Psoas muscle (tissue), 8 donors: Measurements from ENCODE around the gene RBMS3. TPM values are rescaled to one million over a fixed set of nuclear protein-coding genes. Genes with fewer than 3 reads are reported as not detected.

Experiments used
- ATAC-seq, 4 donors: fragments of 200-7000 bp; cut with Tn5 transposase; one replicate each; pipeline ENCODE4 v1.9.1; 2020; ENCODE audit warnings: moderate library complexity in 3 of 4, mild to moderate bottlenecking in 2 of 4
- DNase-seq, 2 donors: peaks; one replicate each; pipeline ENCODE4 v3.0.0-alpha.2; 2020
- H3K27ac ChIP-seq: fragments of 200-600 bp; one replicate; pipeline ENCODE4 v1.8.0; 2022
- H3K27me3 ChIP-seq, 3 donors: fragments of 200-600 bp in 1 of 3; one replicate each; pipeline versions ENCODE4 v1.6.1 to v1.8.0; 2013 to 2022; ENCODE audit warnings: low read length in 2 of 3, mild to moderate bottlenecking in 2 of 3, moderate library complexity in 1 of 3; ENCODE audit not compliant: insufficient read depth in 3 of 3
- H3K36me3 ChIP-seq, 2 donors: fragments of 200-600 bp in 1 of 2; one replicate each; pipeline versions ENCODE4 v1.6.1 to v1.8.0; 2013 to 2022; ENCODE audit warnings: low read depth in 1 of 2, mild to moderate bottlenecking in 1 of 2, moderate library complexity in 1 of 2; ENCODE audit not compliant: insufficient read depth in 1 of 2
- H3K4me1 ChIP-seq: fragments of 200-600 bp; one replicate; pipeline ENCODE4 v1.8.0; 2022
- H3K4me3 ChIP-seq: fragments of 200-600 bp; one replicate; pipeline ENCODE4 v1.8.0; 2022; ENCODE audit warnings: mild to moderate bottlenecking
- H3K9me3 ChIP-seq: fragments of 200-600 bp; one replicate; pipeline ENCODE4 v1.8.0; 2022
- CTCF ChIP-seq: fragments of 200-600 bp; IDR thresholded peaks from one replicate; pipeline ENCODE4 v1.8.0; 2022; ENCODE audit warnings: antibody characterized with exemption
- WGBS, 3 donors: extraction: QIAGEN DNeasy Blood & Tissue Kit; methylation state at CpG; one replicate each; pipeline versions ENCODE4 v1.1.6 to v1.1.7; 2013; 5-methylcytosine and 5-hydroxymethylcytosine counted together
- intact Hi-C, 2 donors: fragments of 100-400 bp; cut with DNase I; formaldehyde crosslinking; loops; one replicate each; pipeline versions ENCODE4 v1.11.0 to v1.14.2; 2022
- polyA plus RNA-seq, 3 donors: library from polyadenylated mRNA; stranded (reverse); fragments of 200-250 nt; gene quantifications; one replicate each; pipeline ENCODE4 v1.2.3, GENCODE V29; 2013
- total RNA-seq, 4 donors: library from RNA; stranded (reverse); fragmentation: NEBNext Ultra II Directional in 2 of 4; extraction: Animal tissue kit (Norgen Biotek cat#: 25700) in 2 of 4; gene quantifications; one replicate each; pipeline versions ENCODE4 v1.2.1 to v1.2.4, GENCODE V29; 2021 to 2023
- donor health status: healthy with polysubstance abuse.
- donor health status: DM: no; HTN: no; CAD: no; lungs with moderate emphysema.
- donor health status: Bipolar disorder and iron deficiency.
- donor health status: healthy.
- donor health status: DM: yes; HTN: yes; CAD: no.
- donor health status: DM: no; HTN: no; CAD: no.
- donor health status: DM: no; HTN: no; CAD: no.
- donor health status: DM: yes; HTN: yes; CAD: no.

Gene RBMS3
- total and polyA plus RNA-seq, 7 donors: 3.8 to 34.5 (median 23.5) TPM

DNA sequence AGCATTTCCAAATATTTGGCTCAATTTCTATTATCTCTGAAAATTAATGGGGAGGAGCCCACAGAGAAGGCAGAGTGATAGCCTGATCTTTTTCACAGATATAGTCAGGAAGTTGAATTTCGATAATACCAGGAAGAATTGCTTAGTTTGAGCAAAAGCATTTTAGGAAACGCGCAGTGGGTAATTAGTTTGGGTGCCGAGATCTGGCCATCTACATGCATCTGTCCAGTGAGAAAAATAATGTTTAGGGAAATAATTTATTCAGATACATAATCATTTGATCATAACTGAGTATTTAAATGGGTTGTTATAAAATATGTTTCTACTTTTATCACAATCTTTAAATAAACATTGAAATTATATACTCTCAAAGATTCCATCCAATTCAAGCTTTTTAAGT, 653.9 kb downstream of the RBMS3 start:
- no peak for TF ChIP-seq CTCF
- intact Hi-C loops: no loop called here
- ATAC-seq (no peak), DNase-seq (no peak)
- Histone ChIP-seq H3K36me3 (no peaks in the 10 kb centered on the region), H3K27me3 (no peaks in the 10 kb centered on the region), H3K4me3 (no peak overlapping the region), H3K27ac (no peak overlapping the region), H3K4me1 (no peaks in the 10 kb centered on the region), H3K9me3 (no peaks in the 10 kb centered on the region)
- WGBS, 3 donors: 47 to 57% (median 57%) methylated on average over 4 of the region's 4 CpGs

DNA sequence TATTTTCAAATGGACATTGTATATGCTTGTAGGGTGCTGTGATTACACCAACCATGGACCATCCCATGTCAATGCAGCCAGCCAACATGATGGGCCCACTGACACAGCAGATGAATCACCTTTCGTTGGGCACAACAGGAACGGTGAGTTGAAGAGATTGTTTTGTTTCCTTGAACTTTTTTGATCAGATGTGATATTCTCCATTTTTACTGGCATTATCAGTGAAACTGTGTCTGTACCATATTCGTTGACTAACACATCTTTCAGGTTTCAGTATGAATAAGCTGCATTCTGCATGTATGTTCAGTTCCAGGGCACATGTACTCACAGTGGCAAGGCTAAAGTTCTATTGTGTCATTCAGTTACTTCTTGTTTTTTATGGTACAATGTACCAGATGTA, 655.2 kb downstream of the RBMS3 start:
- H3K9me3 ChIP-seq: no peaks in the 10 kb centered on the region
- intact Hi-C loops: no loop called here
- ATAC-seq: no peak
- DNase-seq: no peak
- no peaks in the 10 kb centered on the region for H3K36me3 ChIP-seq
- no peaks in the 10 kb centered on the region for H3K4me1 ChIP-seq
- 93 to 99% (median 95%) methylated on average over 3 of the region's 3 CpGs for WGBS, 3 donors
- no peaks in the 10 kb centered on the region for H3K27me3 ChIP-seq
- no peak overlapping the region for H3K4me3 ChIP-seq
- TF ChIP-seq CTCF: no peak
- H3K27ac ChIP-seq: no peak overlapping the region

DNA sequence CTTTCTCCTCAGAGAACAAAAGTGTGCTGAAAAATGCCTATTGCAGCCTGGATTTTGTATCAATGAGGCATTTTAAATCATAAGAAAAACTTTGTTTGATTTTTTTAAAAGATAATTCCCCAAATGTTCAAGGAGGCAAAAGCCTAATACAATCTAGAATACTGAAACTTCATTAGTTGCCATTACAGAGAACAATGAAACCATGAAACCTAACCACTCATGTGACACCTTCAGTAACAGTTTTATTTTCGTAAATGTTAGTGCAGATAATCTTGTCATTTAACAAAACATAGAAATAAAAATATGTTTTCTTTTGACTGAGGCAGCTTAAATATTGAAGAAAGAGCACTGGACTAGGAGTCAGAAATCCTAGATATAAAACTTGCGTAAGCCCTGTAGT, 655.9 kb downstream of the RBMS3 start:
- WGBS, 3 donors: 94 to 96% (median 95%) methylated on average over 2 of the region's 2 CpGs
- no peak for TF ChIP-seq CTCF
- H3K27ac ChIP-seq: no peak overlapping the region
- H3K9me3 ChIP-seq: no peaks in the 10 kb centered on the region
- ATAC-seq: no peak
- no peaks in the 10 kb centered on the region for H3K36me3 ChIP-seq
- intact Hi-C loops: no loop called here
- H3K4me3 ChIP-seq: no peak overlapping the region
- no peak for DNase-seq
- no peaks in the 10 kb centered on the region for H3K4me1 ChIP-seq
- no peaks in the 10 kb centered on the region for H3K27me3 ChIP-seq

DNA sequence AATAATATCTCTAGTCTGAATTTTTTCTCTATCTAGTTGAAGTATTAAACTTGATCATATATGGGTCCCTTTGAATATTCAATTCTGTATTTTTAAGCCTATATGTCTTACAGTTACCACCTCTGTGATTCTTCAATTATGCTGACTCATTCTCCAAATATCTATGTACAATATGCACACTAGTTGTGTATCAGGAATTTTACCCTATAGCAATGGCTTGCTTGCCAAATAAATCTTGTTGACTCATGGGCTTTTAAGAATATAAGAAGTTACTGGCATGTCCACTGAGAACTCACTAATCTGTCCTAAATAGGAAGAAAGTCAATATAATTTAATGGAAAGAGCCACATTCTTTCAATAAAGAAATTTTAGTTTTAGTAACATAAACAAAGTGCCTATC, 656.3 kb downstream of the RBMS3 start:
- Histone ChIP-seq H3K4me1 (no peaks in the 10 kb centered on the region), H3K36me3 (no peaks in the 10 kb centered on the region), H3K4me3 (no peak overlapping the region), H3K27me3 (no peaks in the 10 kb centered on the region), H3K27ac (no peak overlapping the region), H3K9me3 (no peaks in the 10 kb centered on the region)
- no peak for TF ChIP-seq CTCF
- intact Hi-C loops: no loop called here
- no peak for DNase-seq
- ATAC-seq: no peak

- DNase-seq (no peak), ATAC-seq (no peak)
- no peaks in the 10 kb centered on the region for H3K9me3 ChIP-seq
- TF ChIP-seq CTCF: no peak
- H3K4me3 ChIP-seq: no peak overlapping the region
- H3K36me3 ChIP-seq: no peaks in the 10 kb centered on the region
- H3K27me3 ChIP-seq: no peaks in the 10 kb centered on the region
- 23 to 55% (median 24%) methylated on average over 1 of the region's 1 CpG for WGBS, 3 donors
- H3K27ac ChIP-seq: no peak overlapping the region
- H3K4me1 ChIP-seq: no peaks in the 10 kb centered on the region
- intact Hi-C loops: no loop called here
These were observed 660.0 kb downstream of the RBMS3 start for GRCh38 chr3:29940759-29941323.
